GM21529 (cell line): ENCODE data around the gene MOCOS.
"Not testable (repeated sequence)": the region's sequence is repeated elsewhere in the genome, so short reads cannot be mapped to it uniquely, and the experiment has no call there.

Experiments
- ATAC-seq: cut with Tn5 transposase; IDR thresholded peaks from one replicate; pipeline ENCODE4 v1.9.1; 2021; ENCODE audit not compliant: unreplicated experiment

MOCOS gene

GRCh38 chr18:36200354-36200771 is 13.1 kb downstream of the MOCOS start:
- ATAC-seq = no peak

- no peak for ATAC-seq
Observed at GRCh38 chr18:36201765-36202164, 14.5 kb downstream of the MOCOS start.

GRCh38 chr18:36203360-36203895 is 16.1 kb downstream of the MOCOS start:
- ATAC-seq = no peak

GRCh38 chr18:36205166-36205565 is 17.9 kb downstream of the MOCOS start:
- no peak for ATAC-seq

GRCh38 chr18:36207303-36207702 is 20.0 kb downstream of the MOCOS start:
- no peak for ATAC-seq

GRCh38 chr18:36207969-36208368 is 20.7 kb downstream of the MOCOS start:
- ATAC-seq = not testable (repeated sequence)

GRCh38 chr18:36211612-36212065 is 24.3 kb downstream of the MOCOS start:
- no peak for ATAC-seq

- no peak for ATAC-seq
Observed at GRCh38 chr18:36212301-36213171, 25.2 kb downstream of the MOCOS start.

GRCh38 chr18:36214811-36215210 is 27.5 kb downstream of the MOCOS start:
- no peak for ATAC-seq

GRCh38 chr18:36215577-36215976 is 28.3 kb downstream of the MOCOS start:
- no peak for ATAC-seq

- ATAC-seq = no peak
Observed at GRCh38 chr18:36217348-36217747, 30.1 kb downstream of the MOCOS start.

GRCh38 chr18:36229188-36229587 is 41.9 kb downstream of the MOCOS start:
- no peak for ATAC-seq

- not testable (repeated sequence) for ATAC-seq
Observed at GRCh38 chr18:36240510-36240909, 53.2 kb downstream of the MOCOS start.

GRCh38 chr18:36241831-36242230 is 54.5 kb downstream of the MOCOS start:
- ATAC-seq = no peak

GRCh38 chr18:36247036-36247435 is 59.7 kb downstream of the MOCOS start:
- ATAC-seq = no peak

GRCh38 chr18:36249392-36249791 is 62.1 kb downstream of the MOCOS start:
- ATAC-seq = no peak

GRCh38 chr18:36250827-36251226 is 63.5 kb downstream of the MOCOS start:
- ATAC-seq = no peak

- ATAC-seq = no peak
Observed at GRCh38 chr18:36255072-36255698, 67.9 kb downstream of the MOCOS start.

- ATAC-seq = no peak
Observed at GRCh38 chr18:36256094-36256493, 68.8 kb downstream of the MOCOS start.

GRCh38 chr18:36262971-36263370 is 75.7 kb downstream of the MOCOS start:
- no peak for ATAC-seq

- no peak for ATAC-seq
Observed at GRCh38 chr18:36264283-36264682, 77.0 kb downstream of the MOCOS start.

- ATAC-seq = no peak
Observed at GRCh38 chr18:36265015-36265414, 77.7 kb downstream of the MOCOS start.
